ENCODE measurements around the gene GSTA2.
"Not testable (repeated sequence)": the region's sequence is repeated elsewhere in the genome, so short reads cannot be mapped to it uniquely, and the experiment has no call there.

The GSTA2 gene

DNA sequence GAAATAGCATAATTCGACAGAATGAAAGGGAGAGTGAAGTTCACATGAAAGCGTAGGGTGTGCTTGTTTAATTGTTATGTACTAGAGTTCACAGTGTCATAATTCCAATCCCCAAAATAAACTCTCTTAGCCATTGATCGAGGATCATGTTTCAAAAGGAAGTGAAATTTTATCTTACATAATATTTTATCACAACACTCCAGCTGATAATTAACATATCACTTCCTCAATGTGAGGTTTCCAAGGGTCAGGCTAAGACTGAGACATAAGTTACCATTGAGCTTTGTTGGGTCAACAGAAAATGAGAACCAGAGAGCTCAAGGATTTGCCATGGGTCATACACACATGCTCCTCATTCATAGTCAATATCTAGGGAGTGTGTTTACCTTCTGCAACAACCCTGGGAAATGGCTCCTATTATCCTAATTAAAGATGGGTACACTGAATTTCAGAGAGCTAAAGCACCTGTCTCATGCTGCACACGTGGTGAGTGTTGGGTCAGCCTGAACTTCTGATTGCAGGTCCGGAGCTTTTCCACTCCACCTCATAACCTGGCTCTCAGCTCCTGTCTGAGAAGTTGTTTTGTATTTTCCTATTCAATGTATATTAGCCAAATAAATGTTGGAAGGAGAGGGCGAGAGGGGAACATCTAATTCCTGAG, 3.0 kb downstream of the GSTA2 start:
- DNase-seq (ENCODE audit: low read depth in 2 of 2) = no peak

DNA sequence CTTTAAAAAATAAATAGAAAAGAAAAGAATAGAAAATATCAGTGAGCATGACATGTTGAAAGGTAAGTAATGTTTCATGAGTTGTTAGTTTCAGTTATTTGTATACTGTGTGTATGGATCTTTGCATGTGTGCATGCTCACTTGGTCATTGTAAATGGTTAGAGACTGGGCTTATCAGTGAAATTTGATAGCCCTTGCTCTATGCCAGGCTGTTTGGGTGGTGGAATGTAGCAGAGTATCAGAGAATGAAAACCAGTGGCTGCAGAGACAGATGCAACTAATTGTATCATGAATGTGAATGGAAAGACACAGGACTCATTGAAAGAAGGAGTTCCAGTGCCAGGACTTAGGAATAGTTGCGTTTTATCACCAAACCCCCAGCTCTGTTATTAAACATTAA, 4.2 kb downstream of the GSTA2 start:
- no peak for DNase-seq (ENCODE audit: low read depth in 2 of 2)

DNA sequence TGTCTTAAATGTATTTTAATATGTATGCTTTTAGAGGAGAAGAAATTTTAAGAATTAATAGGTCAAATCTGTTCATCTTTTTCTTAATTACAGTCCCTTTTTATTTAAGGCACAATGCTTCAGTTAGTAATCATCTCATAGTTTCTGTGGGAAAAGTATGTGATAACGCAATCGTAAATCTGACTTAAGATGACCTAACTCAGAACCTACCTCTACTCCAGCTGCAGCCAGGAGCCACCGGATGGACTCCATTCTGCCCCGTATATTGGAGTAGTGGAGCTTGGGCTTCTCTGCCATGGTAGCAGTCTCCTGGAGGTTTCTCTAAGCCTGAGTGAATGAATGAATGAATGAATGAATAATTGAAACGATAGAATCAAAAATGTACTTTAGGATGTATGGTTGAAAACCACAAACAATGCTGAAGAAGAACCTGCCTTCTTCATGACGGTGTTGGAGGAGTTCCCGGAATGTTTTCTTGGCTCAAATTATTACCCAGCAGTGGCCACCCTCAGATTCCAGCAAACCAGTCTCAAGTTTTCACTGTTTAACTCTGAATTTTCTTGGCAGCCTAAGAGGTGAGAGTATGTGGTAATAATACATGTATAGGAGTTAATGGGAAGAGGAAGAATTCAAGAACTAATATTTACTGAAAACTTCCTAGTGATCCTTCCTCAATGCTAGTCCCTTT, 5.5 kb downstream of the GSTA2 start:
- DNase-seq (ENCODE audit: low read depth in 2 of 2) = not testable (repeated sequence)

DNA sequence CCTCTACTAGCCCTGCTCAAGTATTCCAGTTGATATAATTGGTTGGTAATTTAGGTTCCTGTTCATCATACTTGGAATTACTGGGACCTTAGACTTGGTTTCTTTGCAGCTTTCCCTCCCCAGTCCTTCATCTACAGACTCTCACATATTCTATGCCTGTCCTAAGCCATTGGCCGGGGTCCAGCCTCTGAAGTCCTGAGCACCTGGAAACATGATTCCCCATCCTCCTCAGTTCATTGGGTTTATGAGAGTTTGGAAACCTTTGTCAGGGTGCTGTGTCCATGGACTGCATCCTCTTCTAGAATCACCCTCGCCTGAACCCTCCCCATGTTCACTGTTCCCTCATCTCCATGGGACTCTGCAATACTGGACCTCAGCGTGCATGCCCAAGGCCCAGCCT, 8.8 kb downstream of the GSTA2 start:
- no peak for DNase-seq (ENCODE audit: low read depth in 2 of 2)

DNA sequence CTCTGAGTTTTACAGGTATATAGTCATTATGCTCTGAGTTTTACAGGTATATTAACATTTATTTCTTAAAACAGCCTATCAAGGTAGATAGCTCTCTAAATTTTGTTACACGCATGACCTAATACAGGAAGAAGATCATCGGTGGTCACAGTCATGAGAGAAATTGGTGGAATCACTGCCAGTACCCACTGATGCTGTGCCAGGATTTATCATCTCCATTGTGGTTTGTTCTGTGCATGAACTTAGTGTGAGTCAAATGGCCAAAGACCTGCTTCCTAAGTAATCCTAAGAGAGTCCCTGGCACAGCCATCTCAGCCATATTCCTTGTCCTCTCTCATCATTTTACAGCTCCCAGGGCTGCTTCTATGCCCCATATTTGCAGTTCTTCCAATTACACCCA, 10.1 kb downstream of the GSTA2 start:
- not testable (repeated sequence) for DNase-seq (ENCODE audit: low read depth in 2 of 2)

DNA sequence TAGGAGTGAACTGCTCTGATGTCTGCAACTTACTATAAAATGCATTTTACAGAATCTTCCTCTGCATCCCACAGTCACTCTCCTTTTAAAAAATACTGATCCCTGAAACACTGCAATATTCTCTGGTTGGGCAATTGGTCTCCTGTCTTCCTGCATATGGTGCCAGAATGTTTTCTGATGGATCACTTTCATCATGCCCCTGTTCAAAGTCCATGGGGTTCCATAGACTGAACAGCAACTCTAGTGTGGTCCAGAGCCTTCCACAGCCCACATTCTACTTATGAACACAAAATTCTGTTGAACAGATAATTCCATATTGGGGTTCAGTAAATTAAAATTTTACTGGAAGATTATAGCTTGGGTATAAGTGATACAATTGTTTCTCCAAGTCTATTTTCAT, 11.0 kb downstream of the GSTA2 start:
- no peak for DNase-seq (ENCODE audit: low read depth in 2 of 2)

DNA sequence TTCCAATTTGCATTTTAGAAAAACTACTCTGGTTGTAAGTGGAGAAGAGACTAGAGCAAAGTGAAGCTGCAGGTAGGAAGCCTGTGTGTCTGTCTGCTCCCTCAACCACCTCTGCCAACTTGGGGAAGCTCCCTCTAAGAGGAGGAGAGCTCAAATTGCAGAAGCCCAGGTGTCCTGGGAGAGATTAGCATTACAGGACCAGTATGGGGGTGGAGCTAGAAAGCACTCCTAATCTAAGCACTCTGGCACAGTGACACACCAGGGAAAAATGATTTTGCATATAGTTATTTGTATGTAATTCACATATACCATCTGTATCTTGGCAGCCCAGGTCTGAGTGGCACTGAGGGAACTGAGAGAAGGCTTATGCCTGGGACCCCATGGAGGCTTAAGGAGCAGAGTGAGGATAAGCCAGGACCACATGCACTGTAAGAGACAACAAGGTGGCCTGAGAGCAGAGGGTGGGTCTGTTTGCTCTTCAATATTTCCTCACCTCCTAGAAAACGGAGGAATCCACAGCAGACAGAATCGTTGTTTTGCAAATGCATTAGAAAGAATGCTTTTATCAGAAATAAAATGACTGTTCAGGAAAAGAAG, 13.6 kb downstream of the GSTA2 start:
- no peak for DNase-seq (ENCODE audit: low read depth in 2 of 2)

DNA sequence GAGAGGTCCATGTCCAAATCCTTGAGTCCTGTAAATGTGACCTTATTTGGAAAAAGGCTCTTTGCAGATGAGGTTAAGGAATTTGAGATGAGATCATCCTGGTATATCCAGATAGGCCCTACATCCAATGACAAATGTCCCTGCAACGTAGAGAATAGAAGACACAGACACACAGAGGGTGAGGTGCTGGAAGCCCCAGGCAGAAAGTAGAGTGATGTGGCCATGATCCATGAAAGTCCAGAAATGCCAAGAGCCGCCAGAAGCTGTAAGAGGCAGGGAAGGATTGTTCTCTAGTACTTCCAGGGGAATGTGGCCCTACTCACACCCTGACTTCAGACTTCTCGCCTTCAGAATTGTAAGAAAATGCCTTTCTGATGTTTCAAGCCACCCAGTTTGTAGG, 16.0 kb downstream of the GSTA2 start:
- DNase-seq (ENCODE audit: low read depth in 2 of 2) = not testable (repeated sequence)

DNA sequence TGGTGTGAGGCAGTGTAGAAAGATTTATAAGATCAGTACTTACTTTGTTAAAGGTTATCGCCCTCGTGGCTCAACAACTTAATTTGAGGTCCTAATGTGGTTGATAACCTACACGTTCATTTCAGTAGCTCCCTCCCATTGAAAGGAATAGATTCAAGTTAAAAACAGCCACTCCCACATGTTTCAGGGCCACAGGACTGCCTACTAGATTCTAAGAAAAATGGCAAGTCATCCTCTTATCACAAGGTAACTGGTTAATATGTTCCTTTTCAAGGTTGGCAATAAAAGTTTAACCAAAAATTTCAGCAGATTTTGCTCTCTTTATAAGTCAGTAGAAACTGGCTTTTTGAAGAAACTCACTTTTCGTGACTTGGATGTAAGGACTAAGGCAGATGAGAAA, 17.1 kb downstream of the GSTA2 start:
- no peak for DNase-seq (ENCODE audit: low read depth in 2 of 2)

DNA sequence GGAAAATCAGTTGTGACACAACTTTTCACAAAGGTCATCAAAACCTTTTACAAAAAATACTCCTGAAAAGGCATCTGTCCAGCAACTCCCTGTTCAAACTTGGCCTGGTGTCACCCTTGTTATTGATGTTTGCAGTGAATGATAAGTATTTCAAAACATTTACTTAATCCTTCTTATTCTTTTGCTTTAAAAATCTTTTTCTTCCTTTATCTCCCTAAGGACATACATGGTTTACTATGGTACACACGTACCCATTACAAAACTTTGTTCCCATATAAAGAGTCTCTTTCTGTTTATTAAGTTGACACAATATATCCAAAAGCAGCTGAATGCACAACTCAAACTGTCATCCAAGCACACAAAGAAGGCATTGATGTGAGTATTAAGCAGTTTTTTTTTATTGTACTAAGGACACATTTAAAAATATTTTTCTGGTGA, 17.5 kb downstream of the GSTA2 start:
- no peak for DNase-seq (ENCODE audit: low read depth in 2 of 2)

DNA sequence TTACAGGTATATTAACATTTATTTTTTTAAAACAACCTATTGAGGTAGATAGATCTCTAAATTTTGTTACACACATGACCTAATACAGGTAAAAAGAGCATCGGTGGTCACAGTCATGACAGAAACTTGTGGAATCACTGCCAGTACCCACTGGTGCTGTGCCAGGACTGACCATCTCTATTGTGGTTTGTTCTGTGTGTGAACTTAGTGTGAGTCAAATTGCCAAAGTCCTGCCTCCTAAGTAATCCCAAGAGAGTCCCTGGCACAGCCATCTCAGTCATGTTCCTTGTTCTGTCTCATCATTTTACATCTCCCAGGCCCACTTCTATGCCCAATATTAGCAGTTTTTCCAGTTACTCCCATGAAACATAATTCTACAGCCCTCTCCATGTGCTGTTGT, 21.4 kb downstream of the GSTA2 start:
- DNase-seq (ENCODE audit: low read depth in 2 of 2) = no peak

DNA sequence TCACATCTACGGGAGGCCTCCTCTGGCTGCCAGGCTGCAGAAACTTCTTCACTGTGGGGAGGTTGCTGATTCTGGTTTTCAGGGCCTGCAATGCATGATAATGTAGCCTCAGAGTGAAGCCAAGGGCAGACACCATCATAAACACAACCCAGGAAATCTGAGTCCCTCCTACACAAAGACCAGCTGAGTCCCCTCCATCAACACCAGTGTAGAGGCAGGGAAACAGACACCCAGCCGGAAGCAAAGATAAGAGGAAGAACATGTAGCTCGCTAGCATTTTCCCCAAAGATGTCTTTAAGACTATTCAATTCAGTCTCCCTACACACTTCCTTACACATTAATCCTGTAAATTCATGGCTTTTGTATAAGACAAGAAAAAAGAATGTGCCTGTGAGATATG, 23.6 kb downstream of the GSTA2 start:
- no peak for DNase-seq (ENCODE audit: low read depth in 2 of 2)

DNA sequence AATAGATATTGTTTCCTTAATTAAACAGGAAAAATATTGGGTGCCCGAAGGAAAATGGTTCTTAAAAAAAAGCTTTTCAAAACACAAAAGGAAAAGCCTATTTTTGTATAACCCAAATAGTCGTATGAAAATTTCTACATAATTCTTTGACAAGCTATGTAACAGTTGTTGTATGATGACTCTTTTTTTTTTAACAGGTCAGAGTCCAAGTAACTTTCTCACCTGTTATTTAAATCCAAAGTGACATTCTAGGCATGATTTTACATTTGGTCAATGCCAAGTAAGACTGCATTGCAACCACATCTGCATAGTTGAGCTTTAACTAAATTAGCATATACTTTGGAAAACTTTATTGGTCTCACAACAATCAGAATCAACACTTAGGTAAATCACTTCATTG, 24.1 kb downstream of the GSTA2 start:
- DNase-seq (ENCODE audit: low read depth in 2 of 2) = no peak

DNA sequence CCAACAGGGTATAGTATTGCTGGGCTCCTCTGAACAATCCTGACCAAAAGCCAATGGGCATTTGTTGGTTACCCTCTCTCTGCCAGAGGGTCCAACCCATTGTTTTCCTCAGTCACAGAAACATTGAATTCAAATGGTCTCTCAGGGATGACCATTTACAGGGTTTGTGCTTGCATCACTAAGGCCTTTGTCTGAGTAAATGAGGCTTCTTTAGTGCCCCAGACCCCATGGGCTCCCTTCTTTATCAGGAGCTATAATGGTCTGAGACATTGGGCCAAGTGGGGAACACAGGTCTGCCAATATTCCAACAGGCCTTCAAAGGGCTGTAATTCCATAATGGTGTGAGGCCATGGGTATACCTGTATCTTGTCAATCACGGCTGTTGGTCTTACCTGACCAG, 27.1 kb downstream of the GSTA2 start:
- DNase-seq (ENCODE audit: low read depth in 2 of 2) = no peak

DNA sequence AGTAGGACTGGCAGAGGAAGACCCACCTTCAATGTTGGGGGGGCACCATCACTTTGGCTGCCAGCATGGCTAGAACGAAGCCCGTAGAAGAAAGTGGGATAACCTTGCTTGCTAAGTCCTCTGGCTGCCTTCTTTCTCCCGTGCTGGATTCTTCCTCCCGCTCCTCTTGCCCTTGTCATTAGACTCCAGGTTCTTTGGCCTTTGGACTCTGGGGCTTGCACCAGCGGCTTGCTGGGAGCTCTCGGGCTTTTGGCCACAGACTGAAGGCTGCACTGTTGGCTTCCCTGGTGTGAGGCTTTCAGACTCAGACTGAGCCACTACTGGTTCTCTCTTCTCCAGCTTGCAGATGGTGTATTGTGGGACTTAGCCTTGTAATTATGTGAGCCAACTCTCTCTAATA, 28.2 kb downstream of the GSTA2 start:
- no peak for DNase-seq (ENCODE audit: low read depth in 2 of 2)

DNA sequence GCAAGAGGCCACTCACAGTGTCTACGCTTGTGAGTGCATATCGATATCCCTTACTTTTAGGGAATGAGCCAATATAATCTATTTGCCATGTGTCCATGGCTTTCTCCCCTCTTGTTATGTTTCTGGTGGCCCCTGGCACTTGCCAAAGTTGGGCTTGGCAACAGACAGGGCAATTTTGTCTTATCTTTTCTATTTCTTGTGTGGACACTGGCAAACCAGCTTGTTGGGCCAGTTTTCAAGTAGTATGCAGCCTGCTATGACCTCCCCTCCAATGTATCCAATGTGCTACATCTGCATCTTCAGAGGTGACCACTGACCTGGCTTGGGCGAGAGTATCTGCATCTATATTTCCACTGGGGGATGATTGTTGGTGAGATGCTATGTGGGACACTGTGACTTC, 29.2 kb downstream of the GSTA2 start:
- DNase-seq (ENCODE audit: low read depth in 2 of 2) = no peak

DNA sequence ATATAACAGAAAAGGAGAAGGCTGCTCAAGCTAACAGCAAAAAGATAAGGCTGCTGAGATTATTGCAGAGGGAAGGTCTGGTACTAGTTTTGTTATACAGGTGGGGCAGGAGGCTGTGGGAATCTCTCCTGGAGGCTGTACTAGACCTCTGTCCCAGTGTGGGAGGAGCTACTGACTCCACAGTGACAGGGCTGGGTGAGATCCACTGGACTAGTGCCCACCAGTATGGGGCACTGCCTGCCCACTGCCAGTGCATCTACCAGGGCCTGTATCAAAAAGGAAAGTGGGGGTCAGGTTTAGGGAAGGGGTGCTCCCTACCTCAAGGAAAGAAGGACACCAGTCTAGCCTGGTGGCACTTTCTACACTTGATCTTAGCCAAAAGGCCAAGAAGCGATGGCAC, 30.1 kb downstream of the GSTA2 start:
- DNase-seq (ENCODE audit: low read depth in 2 of 2) = no peak

DNA sequence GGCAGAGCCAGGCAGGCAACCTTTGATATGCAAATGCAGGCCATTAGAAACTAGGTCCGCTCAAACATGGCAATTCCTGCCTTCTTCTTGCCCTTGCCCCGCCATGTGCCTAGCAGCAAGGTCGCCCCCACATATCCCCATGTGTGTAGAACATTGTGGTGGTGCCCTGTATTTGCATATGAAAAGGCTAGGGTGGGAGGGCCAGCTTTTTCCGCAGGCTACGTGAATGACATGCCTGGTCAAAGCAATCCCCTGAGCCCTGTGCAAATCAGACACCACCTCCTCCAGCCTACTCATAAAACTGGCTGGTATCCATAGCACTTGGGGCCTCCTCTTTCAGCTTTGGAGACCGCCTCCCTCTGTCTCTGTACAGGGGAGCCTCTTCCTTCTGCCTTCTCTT, 31.6 kb downstream of the GSTA2 start:
- no peak for DNase-seq (ENCODE audit: low read depth in 2 of 2)

DNA sequence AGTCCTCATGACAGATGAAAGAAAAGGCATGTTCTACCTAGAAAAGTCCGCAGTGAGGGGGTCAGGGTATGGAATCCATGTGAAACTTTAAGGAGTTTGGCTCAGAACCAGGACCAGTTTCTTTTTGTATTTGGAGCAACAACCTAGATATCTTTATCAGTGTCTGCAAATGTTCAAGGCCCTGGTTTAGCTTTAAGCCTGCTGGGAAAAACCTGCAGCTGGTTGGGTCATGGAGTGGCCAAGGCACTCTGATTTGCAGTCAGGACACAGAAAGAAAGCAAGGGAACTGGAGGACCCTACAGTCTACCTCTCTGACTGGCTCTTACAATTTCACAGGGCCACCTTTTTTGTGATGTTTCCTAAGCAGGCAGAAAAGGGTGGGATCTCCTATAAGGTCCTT, 33.7 kb downstream of the GSTA2 start:
- no peak for DNase-seq (ENCODE audit: low read depth in 2 of 2)

DNA sequence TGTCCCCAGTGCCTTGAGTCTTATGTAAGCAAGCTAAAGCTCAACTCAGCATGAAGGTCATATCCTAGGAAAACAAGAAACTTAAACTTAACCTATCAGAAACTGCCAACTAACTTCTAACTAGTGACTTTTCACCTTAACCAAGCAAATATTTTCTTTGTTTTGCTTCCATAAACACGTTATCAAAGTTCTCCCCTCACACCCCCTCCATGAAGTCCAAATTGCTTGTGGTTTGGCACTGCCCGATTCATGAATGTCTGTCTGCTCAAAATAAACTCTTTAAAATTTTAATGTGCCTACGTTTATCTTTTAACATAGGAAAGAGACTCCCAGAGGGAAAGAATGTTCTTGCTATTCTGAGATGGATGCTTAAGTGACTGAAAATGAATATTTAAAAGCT, 34.9 kb downstream of the GSTA2 start:
- DNase-seq (ENCODE audit: low read depth in 2 of 2) = no peak

DNA sequence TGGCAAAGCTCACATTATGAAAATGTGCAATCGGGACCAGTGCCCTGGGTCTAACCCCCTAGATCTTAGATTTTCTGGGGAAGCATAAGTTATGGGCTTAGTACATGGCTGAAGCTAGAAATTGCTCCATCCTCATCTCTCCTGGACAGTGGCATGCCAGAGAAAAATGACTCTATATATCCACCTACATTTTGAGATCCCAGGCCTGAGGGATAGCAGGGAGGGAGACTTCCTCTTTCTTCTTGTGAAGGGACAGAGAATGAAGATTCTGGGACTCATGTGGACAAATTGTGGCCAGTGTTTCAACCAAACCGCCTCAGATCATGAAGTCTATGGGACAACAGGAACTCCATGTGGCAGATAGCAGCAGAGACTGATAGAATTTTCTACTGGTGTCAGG, 35.4 kb downstream of the GSTA2 start:
- no peak for DNase-seq (ENCODE audit: low read depth in 2 of 2)

DNA sequence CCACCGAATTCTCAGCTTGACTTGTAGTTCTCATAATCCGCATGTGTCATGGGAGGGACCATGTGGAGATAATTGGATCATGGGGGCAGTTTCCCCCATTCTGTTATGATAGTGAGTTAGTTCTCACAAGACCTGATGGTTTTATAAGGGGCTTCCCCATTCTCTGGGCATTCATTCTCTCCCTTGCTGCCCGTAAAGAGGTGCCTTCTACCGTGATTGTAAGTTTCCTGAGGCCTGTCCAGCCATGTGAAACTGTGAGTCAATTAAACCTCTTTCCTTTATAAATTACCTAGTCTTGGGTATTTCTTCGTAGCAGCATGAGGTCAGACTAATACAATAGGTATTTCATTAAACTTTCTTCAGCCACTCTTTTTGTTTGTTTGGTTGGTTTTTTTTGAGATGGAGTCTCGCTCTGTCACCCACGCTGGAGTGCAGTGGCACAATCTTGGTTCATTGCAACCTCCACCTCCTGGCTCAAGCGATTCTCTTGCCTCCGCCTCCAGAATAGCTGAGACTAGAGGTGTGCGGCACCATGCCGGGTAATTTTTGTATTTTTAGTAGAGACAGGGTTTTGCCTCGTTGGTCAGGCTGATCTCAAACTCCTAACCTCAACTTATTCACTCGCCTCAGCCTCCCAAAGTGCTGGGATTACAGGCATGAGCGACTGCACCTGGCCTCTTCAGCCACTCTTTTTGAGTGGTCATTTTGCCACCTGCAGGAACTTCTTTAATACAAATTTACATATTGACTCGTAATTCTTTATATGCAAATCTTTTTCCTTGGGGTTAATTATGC, 36.3 kb downstream of the GSTA2 start:
- no peak for DNase-seq (ENCODE audit: low read depth in 2 of 2)

DNA sequence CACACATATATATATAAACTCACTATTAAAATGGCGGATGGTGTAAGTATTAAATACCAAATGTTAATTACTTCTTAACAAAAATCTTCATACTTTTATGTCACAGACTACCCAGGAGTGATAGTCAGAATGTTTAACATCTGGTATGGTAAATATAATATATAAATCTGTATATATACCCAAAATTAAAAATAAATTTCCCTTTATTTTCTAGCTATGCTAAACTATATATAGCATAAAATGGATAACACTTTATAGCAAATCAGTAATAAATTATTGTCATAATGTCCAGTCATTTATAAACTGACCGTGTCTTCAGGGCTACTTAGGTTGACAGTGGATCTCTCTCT, 37.1 kb downstream of the GSTA2 start:
- no peak for DNase-seq (ENCODE audit: low read depth in 2 of 2)
